ENCODE data around the gene SYT15B.
"Not testable (repeated sequence)": the region's sequence is repeated elsewhere in the genome, so short reads cannot be mapped to it uniquely, and the experiment has no call there.

SYT15B gene

DNA sequence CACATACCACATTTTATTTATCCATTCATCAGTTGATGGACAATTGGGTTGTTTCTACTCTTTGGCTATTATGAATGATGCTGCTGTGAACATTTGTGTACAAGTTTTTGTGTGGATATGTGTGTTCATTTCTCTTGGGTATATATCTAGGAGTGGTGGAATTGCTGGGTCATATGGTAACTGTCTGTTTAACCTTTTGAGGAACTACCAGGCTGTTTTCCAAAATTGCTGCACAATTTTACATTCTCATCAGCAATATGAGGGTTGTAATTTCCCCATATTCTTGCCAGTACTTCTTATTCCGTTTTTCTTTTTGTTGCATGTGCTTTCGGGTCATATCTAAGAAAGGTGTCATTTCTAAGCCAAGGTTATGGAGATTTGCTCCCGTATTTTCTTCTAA lies 38.3 kb downstream of the SYT15B start:
- not testable (repeated sequence) for ATAC-seq

GRCh38 chr10:47724119-47724518 lies 39.3 kb downstream of the SYT15B start:
- not testable (repeated sequence) for ATAC-seq

DNA sequence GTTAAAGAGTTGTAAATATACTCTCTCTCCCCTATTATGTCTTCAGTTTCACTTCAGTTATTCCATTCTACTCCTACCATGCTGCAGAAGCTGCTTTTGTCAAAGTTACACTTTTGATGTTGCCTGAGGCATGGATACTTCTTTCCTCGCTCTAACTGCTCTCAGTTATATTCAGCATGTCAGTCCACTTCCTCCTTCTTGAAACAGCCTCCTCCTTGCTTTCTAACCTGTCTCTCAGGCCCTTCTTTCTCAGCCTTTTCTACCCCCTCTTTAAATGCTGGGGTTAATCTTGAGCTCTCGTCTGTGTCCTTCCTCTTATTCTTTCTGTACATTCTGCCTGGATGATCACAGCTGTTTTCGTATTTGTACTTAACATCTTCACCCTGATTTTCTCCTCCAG lies 40.0 kb downstream of the SYT15B start:
- ATAC-seq: not testable (repeated sequence)

- ATAC-seq: not testable (repeated sequence)
Measured at GRCh38 chr10:47717011-47717769, 46.2 kb downstream of the SYT15B start.
